NCI-H1048 (cell line): ENCODE measurements around the gene MAML2.

Experiments used
- DNase-seq: peaks from one replicate; lab custom pipeline; 2025; lab: John Stamatoyannopoulos, UW

MAML2 gene

DNA sequence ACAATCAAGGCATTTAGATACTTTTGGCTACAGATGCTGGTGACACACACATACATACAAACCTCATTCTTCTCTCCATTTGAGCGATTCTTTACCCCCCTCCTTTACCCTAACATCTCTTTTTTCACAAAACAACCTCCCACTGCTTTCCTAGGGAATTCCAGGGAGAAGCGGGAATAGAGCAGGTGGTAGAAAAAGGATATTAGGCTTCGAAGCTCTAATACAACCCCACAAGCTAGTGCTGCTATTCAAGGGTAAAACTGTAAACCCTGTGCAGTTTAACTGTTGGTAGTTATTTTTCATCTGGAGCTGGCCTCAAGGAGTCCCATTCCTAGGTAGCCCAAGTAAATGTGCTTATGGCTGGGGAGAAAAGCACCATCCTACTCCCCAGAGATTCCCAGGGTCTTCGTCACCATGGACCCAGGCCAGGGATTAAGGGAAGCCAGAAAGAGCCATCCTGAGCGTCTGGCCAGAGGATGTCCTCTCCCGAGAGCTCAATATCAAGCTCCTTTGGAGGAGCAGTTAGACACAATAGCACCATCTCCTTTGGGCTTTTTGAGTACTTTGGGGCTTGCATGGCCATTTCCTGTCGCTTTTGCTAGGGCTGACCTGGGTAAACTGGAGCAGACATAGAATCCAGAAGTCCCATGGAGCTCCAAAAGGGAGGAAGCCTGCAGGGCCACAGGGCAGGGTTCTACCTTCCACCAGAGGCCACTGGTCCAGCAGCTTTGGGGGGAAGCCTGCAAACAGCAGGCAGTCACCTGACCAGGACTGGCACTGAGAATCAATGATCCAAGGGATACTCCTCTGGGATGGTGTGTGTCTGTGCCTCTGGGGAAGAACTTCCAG, 3.1 kb downstream of the MAML2 start:
- no peak for DNase-seq

DNA sequence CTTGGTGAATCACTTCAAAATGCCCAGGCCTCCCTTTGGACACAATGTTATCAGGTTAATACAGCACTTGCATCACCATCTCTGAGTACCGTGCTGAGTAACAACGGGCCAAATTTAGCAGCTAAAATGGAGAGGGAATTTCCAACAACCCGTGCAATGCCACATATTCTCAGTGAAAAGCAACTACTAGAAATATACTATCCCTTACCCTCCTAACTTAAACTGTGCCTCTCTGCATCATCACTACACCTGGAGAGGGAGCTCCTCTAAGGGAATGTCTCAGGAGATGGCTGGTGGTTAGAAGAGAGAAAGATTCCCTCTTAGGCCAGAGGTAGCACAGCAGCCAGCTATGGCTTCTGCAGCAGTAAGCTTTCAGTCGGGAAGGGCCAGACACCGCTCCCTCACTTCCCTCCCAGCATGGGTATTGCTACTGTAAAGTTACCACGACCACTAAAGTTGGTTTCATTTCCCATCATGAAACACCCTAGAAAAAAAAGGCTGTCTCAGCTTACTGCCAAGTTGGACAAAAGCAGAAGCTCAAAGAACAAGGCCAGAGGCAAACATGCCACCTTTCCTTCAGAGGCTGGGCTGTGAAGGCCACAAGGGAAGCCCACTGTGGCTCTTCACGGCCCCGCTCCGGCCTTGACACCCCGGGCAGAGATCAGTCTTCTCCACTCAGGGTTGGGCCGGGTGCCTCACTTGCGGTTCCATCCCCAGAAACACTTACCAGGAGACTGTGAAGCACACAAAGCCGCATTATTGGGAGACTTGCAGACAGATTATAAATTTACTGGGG, 3.9 kb downstream of the MAML2 start:
- DNase-seq: no peak

DNA sequence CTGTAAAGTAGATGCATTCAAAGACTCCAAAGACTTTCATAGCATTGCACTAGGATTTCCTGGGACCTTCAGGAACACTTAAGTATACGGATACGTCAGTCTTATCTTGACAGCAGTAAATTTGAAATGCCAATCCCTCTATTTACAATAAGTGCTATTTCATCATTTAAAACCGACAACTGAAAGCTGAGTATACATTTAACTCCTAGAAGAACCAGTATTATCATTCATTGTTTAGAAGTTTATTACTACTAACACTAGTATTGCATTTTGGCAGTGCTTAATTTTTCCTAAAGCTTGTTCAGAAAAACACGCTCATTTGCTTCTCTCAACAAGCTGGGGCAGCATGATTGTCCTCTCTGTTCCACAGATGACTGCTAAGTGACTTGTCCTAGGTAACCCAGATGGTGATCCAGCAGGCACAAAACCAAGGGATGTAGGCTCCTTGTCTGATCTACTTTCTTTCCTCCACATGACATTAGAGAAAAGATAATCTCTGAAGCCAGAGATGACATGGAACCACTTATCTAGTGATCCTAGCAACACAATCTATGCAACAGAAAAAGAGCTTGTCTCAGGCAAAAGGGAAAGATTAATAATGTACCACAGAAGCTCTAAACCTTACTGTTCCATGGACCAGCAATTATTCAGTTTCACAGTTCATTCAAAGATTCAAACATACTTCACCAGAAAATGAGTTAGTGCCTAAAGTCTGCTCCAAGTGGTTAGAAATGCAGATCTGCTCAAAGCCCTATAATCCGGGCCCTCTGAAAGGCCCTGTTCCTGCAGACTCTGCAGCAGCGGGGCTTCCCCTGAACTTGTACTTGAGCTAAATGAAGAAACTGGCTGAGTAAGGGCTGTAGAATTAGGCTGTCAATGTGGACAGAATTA, 5.2 kb downstream of the MAML2 start:
- no peak for DNase-seq

DNA sequence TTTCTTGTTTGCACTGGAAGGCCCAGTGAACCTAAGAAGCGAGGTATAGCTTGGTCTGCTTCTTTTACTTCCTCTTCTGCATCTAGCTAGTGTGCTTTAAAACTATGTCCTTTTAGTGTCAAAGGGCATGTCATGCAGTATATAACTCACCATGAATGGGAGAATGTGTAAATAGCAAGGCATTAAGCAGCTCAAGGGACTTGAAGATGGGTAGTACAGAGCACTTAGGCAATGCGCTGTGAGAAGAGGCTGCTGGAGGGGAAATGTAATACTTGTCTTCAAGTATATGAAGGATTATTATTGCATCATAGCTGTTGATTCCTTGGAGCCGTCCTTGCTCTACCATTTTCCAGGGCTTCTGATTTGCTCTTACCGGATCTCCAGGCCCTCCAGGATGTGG, 7.6 kb downstream of the MAML2 start:
- no peak for DNase-seq

DNA sequence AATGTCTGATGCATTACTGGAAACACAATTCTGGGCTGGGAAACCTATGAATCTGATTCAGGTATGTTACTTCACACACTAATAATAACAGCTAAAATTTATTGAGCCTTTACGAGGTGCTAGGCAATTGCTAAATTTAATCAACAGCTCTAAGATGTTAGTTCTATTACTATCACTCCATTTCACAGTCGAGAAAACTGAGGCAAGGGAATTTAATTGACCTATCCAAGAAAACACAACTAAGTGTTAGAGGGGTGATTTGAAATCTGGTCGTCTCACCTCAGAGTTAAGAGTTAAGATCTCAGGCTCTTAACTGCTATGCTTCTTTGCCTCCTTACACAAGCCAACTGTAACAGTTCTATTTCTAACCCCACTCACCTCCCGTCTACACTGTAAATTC, 8.8 kb downstream of the MAML2 start:
- no peak for DNase-seq

DNA sequence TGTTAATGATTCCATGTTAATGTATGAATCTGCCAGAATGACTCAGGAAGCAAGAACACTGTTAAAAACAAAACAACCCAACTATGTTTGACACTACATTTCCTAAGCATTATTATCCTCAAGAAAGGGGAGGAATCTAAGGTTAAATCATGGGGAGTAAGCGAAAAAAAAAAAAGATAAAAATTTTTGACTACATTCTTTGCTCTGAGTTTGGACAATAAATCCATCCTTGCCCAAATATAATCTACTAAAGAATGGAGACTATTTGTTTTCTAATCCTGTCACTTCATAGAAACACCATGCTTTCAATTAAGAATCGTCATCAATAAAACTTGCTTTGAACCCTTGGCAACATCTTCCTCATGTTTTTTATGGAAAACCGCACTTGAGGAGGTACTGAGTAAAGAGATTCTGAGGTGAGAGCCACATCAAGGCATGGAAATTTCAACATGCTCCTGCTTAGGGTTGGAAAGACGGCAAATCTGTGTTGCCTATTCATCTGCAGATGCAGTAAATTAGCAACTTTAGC, 9.7 kb downstream of the MAML2 start:
- DNase-seq: no peak

DNA sequence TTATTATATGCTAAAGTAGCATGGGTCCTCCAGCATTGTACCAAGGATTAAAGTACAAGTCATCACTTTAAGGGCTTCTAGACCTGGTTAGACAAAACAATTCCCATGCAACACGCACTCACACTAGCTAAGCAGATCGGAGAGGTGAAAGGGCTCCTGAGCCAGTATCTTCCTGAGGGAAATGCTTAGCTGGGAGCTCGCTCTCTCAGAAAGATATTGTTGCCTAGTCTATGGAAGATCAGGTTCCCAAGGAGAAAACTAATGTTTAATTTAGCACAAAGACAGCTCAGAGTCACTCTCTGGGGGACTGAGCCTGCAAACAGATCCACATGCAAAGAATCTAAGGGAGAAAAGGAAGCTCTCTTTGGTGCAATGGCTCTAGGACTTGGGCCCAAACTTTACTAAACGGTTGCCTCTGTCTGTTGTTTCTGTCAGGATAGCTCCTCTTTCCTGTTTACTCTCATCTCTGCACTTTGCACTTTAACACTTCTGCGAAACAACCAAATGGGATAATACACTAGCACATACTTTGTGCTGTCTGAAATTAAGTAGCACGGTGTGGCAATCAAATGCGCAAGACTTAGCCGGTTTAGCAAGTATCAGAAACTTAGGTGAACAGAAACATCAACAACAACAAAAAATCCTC, 10.7 kb downstream of the MAML2 start:
- DNase-seq: no peak

DNA sequence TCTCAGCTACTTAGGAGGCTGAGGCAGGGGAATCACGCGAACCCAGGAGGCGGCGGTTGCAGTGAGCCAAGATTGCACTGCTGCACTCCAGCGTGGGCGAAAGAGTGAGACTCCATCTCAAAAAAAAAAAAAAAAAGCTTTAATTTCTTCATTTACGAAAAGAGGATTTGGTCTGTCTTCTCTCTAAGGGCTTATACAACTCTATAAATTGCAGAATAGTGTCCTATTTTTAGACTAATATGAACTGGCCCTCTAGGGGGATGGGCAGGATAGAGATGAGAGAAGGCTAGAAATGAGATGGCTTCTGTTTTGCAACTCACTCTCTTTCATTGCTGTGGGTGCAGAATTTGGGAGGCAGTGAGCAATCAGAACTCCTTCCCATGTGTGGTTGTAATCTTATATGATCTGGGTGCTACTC, 11.3 kb downstream of the MAML2 start:
- DNase-seq: no peak

DNA sequence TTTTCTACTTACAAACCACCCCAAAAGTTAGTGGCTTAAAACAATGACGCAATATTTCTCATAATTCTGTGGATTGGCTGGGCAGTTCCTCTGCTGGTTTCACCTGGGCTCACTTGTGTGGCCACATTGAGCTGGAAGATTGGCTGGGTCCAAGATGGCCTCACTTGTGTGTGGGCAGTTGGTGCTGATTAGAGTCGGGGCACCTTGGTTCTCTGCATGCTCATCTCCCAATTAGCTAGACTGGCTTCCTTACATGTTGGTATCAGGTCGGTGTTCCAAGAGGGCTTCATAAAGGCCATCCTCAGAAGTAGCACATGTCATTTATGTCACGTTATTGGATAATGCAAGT, 12.5 kb downstream of the MAML2 start:
- no peak for DNase-seq

DNA sequence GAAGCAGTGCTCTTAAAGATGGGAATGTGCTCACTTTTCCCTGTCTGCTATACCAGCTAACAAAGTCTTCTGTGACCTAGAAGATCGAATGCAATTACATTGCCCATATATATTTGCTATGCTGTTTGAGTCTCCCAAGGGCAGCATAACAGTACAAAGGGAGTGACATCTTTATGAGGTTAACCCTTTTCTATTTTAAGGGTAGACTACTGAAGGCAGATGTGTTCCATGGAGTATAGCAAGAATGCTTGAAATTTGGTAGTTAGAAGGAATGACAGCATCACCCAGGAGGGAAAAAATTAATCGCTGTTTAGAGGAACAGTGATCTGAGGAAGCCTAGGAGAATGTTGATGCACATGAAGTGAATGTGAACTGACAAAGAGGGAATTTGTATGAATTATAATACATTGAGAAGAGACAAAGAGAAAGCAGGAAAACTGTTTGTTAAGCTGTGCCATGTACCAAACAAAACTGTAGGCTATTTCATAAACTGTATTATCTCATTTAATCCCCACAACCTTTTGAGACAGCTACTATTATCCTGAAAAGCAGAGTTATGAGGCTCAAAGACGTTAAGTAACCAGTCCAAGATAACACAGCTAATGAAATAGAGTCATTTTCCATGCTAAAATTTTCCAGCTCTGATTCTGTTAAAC, 13.0 kb downstream of the MAML2 start:
- DNase-seq: no peak

DNA sequence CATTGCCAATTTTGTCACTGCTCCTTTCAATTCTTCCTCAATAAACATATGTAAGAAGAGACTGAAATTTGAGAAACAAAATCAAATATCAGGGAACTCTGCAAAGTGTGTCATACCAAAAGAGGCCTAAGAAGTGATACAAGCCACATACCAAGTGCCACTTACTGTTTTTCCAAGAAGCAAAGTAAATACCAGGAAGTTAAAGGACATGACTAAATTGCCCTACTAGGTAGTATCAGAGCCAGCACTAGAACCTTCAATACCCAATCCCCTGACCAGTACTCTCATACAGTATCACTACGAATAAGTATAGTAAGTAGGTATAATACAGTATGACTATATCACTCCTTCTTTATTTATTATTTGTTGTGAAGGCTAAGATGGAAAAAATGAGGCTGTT, 13.6 kb downstream of the MAML2 start:
- DNase-seq: no peak

DNA sequence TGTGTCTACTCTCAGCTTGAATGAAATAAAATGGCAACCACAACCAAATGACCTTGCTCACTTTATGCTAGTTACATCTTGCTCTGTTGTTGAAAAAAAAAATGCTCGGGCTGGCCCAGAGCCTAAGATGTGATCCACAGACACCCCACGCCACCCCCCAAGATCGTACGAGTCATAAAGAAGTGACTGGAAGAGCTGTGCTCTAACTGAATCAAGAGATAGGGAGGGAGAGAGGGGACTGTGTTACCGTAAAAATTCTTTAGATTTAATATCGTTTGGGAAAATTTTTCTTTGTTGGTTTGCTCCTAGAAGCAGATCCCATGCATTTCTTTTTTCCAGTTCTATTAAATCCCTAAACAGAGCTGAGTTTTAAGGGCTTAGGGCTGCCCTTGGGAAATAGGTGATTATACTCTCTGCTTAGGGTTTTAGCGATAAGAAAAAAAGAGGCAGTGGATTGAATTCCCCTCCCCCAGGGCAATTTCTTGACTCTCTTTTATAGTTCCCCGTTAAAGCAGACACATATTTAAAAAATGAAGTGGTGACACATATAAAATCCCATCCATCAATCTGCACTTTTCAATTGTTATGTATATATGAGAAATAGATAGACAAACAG, 14.5 kb downstream of the MAML2 start:
- no peak for DNase-seq

DNA sequence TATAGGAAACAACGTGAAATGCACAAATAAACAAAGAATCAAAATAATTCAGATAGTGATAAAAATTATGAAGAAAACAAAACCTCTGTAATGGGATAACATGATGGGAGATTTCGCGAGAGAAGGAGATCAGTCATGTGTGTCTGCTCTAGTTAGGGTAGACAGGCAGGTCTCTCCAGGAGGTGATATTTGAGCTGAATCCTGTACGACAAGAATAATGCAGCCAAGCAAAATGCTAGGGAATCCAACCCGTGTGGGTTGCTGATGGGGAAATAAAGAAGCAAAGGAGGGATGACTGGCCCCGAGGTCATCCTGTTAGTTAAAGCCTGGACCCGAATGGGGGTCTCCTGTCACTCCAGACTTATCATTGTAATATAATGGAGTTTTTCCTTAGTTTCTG, 16.0 kb downstream of the MAML2 start:
- DNase-seq: no peak

DNA sequence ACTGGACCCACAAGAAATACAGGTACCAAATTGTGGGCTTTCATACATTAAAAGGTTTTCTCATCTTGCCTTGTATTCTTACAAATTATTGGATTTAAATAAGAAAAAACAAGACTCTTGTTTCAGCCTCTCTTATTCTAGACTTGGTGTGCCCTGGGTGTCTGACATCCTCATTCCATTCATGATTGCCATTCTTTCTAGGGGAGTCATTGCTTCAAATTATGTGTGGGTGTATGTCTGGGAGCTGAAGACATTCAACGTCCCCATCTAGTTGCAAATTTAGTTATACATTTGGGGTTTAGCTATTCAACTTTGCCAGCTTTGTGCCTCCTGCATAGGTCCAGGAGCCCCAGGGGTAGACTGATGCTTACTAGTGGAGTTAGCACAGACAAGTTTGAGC, 18.1 kb downstream of the MAML2 start:
- DNase-seq: no peak

DNA sequence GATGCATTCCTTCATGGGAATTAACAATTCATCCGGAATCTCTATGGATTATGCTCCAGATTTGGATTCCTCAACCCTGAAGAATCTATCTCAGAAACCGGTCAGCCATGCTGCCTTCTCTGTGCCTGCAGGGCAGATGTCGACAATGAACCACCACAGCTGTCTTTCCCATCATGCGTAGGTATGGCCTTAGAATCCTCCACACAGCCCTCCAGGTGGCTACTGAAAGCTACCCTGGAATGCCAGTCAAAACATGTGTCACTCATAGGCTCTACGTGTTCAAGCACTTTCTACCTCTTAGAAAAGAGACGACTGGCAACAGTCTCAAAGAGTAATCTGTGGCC, 19.4 kb downstream of the MAML2 start:
- no peak for DNase-seq

DNA sequence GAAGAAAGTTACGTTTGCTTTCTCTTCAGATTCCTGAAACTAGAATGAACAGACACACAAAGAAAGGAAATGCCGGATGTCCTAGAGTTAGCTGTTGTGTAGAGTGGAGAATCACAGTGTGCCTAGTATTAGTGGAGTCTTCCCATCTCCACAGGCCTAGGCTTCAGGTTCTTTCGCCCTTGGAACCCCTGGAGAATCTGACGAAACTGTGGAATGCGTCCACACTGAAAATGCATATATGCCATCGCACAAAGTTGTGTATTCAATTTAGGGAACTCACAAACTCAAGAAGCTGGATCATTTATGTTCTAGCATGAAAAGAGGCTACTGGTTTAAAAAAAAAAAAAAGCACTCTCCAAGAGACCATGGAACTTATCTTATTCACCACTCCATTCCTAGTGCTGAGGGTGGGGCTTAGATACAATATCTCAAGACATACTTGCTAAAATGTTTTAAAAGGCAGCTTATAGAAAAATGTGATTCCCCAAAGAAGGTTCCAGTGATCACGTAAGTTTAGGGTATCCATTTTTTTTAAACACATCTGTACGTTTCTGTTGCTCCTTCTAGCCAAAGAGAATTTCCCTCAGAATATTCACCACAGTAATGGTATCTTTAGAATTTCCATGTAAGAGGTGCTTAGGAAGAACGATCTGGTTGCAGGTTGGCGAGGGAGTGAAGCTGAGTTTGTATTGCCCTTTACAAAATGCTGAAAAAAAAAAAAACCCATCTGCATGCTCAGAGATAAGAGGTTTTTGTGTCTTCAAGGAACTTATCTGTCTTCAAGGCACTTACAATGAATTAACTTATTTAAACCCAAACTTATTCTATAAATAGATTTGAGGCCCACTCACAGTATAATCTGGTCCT, 20.0 kb downstream of the MAML2 start:
- DNase-seq: no peak

DNA sequence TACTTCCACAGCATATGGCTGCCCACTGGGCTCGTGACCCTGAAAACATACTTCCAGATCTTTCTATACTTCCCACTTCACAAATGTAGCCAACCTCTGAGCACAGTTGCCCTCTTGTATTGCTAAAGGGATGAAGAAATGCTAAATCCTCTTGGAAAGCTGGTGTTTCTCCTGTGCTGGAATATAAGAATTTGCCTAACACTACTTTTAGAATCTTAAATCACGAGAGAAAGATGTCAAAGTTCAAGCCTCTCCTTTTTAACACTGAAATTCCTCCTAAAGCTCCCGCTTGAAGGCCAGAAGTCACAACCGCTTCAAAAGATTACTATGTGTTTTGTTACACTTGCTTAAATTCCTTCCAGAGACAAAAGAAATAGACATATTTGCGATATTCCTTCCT, 21.9 kb downstream of the MAML2 start:
- no peak for DNase-seq

DNA sequence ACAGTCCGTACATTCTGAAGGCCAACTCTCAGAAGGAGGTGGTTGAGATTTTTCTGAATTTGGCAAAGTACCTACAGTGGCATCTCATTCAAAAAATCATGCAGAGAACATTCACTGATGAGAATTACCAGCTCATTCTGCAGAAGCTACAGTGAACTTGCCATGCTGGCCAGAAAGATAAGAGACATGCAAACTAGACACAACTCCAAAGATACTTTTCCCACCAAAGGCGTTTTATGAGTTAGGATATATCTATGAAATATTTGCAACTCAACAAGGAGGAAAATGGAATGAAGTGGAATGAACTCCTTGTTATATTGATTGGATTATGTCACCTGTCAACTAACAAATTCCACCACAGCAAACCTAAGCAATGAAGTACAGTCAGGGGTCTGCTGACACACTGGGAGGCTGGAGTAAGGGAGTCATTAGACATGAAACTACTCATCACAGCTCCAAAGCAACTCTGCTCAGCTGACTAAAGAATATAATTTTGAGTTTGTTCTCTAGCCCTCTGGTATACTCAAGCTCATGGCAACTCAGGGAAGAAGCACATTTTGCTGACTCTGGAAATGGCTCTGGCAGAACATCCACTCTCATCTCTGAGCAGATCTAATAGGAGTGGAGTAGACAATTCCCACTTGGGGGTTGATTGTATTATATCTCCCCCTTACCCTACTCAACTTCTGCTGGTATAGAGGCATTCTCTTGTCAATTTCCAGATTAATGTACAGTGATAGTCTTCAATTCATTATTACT, 22.9 kb downstream of the MAML2 start:
- DNase-seq: no peak

DNA sequence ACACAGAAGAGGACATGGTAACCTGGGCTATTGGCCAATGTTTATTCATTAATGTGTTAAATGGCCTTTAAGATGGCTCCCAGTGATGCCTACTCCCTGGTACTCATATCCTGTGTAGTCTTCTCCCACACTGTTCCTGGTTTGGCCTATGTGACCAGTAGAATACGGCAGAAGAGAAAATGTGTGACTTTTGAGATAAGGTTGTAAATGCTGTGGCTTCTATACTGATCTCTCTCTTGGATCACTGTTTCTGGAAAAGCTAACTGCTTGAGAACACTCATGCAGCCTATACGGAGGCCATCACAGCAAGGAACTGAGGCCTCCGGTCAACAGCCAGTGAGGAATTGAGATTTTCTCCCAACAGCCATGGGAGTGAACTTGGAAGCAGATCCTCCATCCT, 24.1 kb downstream of the MAML2 start:
- DNase-seq: no peak
